GM18907 (cell line): ENCODE measurements around the gene SVBP.
"Not testable (repeated sequence)": the region's sequence is repeated elsewhere in the genome, so short reads cannot be mapped to it uniquely, and the experiment has no call there.

Source experiments
- ATAC-seq: cut with Tn5 transposase; IDR thresholded peaks from one replicate; pipeline ENCODE4 v1.9.1; 2021; ENCODE audit warnings: mild to moderate bottlenecking, moderate library complexity; ENCODE audit not compliant: unreplicated experiment

The SVBP gene

DNA sequence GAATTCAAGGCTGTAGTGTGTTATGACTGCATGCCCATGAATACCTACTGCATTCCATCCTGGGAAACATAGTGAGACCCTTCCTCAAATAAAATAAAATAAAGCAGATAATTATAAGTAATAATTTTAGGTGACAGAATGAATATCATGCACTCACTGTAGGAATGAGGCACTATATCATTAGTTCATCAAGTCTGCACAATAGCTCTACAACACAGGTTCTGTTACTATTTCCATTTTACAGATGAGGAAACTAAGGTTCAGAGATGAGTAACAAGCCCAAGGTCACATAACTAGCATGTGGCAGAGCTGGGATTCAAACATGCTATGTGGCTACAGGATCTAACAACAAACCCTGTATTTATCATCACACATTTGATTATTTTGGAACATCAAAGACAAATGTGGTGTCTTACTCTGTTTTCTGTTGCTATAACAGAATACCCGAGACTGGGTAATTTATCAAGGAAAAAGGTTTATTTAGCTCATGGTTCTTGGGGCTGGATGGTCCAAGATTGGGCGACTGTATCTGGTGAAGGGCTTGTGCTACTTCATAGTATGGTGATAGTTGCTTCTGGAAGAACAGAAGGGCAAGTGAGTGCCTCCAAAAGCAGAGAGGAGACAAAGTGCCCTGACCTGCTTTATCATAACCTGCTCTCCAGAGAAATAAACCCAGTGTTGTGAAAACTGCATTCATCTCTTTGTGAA lies 24.4 kb upstream of the SVBP start:
- no peak for ATAC-seq

DNA sequence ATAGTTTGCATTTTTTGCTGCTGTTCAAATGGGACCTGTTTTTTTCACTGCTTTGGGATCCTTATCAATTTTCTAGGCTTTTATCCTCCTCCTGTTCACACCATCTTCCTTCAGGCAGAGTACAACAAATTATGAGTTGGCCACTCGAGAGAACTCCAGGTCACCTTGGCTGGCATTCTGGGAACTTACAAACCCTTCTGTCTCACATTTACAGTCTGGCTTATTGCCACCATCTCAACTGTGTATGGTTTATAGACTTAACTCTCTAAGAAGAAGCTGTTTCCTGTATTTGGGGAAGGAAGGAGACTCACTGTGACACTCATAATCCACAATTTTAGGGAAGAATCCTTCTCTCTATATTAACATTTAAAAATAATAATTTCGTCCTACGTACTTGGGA lies 23.8 kb upstream of the SVBP start:
- ATAC-seq = no peak

- ATAC-seq = no peak
These were observed 21.4 kb upstream of the SVBP start for GRCh38 chr1:42838482-42839190.

GRCh38 chr1:42837709-42838108 lies 20.5 kb upstream of the SVBP start:
- no peak for ATAC-seq

- ATAC-seq = no peak
These were observed 18.2 kb upstream of the SVBP start for GRCh38 chr1:42835422-42835821.

GRCh38 chr1:42834803-42835202 lies 17.6 kb upstream of the SVBP start:
- ATAC-seq = no peak

DNA sequence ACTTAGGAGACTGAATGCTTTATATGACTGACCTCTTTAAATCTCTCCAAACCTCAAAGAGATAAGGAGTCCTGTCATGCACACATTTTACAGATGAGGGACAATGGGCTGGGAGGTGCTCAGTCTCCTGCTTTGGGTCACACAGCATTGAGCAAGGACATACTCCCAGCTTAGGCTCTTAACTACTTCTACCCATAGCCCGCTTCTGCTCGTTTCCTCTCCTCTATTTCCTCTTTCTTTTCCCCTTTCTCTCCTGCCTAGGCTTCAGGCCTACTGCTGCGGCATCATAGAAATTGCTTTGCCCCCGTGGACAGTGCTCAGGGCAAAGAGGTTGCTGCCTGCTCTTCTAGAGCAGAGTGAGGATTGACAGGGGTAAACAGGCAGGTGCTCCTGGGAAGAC lies 16.8 kb upstream of the SVBP start:
- ATAC-seq = no peak

- ATAC-seq = no peak
These were observed 15.5 kb upstream of the SVBP start for GRCh38 chr1:42832641-42833240.

DNA sequence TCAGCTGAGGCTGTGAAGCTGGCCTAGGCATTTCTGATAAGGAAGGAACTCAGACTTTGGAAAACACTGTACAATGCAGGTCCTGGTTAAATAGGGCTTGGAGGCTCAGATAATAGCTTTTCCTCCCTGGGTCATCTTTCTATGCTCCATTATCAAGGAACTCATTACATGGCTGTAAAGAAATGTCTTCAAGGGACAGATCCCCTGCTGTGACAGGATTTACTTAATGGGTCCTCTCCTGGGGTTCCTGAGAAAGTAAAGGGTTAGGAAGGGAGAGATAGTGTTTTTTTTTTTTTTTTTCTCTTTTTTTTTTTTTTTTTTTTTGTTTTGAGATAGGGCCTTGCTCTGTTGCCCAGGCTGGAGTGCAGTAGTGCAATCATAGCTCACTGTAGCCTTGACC lies 14.1 kb upstream of the SVBP start:
- ATAC-seq = no peak

DNA sequence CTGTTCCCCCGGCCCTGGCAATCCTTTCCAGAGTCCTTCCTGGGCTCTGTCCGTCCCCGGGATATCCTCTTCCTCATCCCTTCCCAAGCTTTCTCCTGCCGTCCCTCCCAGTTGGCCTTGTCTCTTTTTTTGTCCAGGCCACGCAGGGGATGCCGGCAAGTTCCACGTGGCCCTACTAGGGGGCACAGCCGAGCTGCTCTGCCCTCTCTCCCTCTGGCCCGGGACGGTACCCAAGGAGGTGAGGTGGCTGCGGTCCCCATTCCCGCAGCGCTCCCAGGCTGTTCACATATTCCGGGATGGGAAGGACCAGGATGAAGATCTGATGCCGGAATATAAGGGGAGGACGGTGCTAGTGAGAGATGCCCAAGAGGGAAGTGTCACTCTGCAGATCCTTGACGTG lies 13.4 kb upstream of the SVBP start:
- ATAC-seq = no peak

GRCh38 chr1:42825036-42825851 lies 8.0 kb upstream of the SVBP start:
- ATAC-seq = no peak

DNA sequence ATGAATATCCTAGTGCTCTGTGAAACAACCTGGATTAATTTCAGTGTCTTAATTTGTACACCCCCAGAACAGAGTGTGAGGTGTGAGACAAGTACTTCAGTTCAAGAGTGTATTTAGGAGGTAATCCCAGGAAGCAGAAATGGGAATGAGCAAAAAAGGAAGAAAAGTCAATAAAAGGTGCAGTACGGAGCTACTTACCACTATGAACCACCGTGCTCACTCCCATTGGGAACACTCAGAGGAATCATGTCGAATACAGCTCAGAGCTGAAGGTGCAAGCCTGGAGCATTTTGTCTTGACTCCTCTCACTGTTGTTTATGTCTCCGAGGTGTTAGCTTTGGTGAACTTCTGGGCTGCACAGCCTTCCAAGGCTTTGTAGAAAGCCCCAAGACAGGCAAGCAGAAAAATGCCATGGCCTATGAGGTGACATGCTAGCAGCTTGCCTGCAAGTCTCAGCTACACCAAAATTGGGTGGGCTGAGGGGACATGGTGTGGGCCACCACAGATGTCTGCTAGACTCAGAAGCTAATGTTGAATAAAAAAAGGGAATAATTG lies 7.4 kb upstream of the SVBP start:
- ATAC-seq = no peak

DNA sequence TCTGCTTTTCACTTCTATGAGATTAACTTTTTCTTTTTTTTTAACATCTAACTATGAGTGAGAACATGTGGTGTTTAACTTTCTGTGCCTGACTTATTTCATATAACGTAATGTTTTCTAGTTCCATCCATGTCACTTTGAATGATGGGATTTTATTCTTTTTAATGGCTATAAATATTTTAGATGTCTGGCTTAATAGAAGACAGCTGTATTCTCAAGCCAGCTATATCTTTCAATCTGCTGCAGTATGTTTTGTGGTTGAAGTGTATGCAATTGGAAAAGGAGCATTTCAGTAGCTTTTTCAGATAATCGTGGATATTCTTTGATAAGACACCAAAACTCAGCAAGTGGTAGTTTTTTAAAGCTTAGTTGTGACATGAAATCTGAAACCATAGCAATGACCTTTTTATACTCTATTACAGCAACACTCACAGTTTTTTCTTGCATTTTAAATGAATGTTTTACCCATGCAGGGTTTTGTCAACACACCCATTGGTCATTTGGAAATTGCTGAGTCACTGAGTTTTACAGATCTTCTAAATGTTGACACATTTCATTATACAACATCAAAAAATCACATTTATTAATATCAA lies 5.7 kb upstream of the SVBP start:
- no peak for ATAC-seq

GRCh38 chr1:42821690-42822089 lies 4.5 kb upstream of the SVBP start:
- no peak for ATAC-seq

- ATAC-seq = no peak
These were observed 3.6 kb upstream of the SVBP start for GRCh38 chr1:42820813-42821212.

DNA sequence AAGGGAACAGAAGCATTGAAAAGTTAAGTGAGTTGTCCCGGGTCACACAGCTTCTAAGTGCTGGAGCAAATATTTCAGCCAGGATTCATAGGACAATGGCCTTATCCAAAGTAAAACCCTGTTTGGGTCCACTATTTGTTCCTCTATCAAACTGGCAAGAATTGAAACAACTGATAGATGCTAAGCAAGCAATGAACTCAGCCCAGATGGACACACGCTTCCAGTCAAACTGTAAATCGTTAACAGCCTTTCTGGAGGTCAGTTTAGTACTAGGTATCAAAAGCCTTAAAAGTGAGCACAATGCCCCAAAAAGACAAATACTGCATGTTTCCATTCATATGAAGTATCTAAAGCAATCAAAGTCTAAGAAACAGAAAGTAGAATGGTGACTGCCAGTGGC lies 779 bp upstream of the SVBP start:
- ATAC-seq = no peak

GRCh38 chr1:42817440-42817767 lies 207 bp upstream of the SVBP start:
- no peak for ATAC-seq

DNA sequence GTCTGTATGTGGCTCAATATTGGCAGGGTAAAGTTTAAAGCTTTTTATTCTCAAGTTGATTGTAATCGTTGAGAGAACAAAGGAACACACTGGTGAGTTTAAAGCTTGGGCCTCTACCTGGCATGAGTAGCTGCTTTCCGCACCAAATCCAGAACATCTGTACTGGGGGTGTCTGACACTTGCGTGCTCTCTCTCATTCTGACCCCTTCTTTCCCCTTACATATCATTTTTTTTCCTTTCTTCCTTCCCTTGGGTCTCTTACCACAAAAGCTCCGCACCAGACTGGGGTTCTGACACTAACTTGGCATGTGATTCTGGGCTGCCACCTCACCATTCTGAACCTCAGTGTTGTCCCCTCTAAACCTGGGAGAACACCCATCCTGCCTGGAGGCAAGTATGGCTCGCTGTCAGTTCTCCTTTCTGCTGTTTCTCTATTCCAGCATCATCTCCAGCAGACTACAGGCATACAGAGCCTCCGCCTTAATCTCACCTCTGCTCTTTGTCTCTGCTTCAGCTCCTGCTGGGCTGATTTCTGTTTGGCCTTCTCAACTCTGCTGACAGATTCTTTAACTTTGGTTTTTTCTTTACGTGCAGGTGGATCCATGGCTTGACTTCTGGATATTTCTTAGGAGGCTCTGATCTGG lies 1.1 kb downstream of the SVBP start:
- peak; percentile 2 for ATAC-seq

DNA sequence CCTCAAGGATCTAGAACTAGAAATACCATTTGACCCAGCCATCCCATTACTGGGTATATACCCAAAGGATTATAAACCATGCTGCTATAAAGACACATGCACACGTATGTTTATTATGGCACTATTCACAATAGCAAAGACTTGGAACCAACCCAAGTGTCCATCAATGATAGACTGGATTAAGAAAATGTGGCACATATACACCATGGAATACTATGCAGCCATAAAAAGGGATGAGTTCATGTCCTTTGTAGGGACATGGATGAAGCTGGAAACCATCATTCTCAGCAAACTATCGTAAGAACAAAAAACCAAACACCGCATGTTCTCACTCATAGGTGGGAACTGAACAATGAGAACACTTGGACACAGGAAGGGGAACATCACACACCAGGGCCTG lies 2.4 kb downstream of the SVBP start:
- not testable (repeated sequence) for ATAC-seq

- no peak for ATAC-seq
These were observed 10.0 kb downstream of the SVBP start for GRCh38 chr1:42807056-42807668.
